H9 (cell line): ENCODE results near the gene EED. TPM values are rescaled to one million over a fixed set of nuclear protein-coding genes. Genes with fewer than 3 reads are reported as not detected.

Experiments
- DNase-seq: peaks from one replicate; pipeline ENCODE4 v3.0.0-alpha.2; 2017
- H2AFZ ChIP-seq: one replicate; pipeline ENCODE4 v1.6.1; 2013; ENCODE audit warnings: mild to moderate bottlenecking, low read length, control low read depth, moderate library complexity
- H2AK5ac ChIP-seq: 2 replicates; pipeline ENCODE4 v1.6.1; 2013; ENCODE audit warnings: low read length, control low read depth, mixed read lengths; ENCODE audit not compliant: insufficient read length
- H2BK120ac ChIP-seq: one replicate; pipeline ENCODE4 v1.6.1; 2013; ENCODE audit warnings: low read depth, mild to moderate bottlenecking, low read length, control low read depth, inconsistent platforms; ENCODE audit not compliant: poor library complexity, severe bottlenecking
- H2BK12ac ChIP-seq: 2 replicates; pipeline ENCODE4 v1.6.1; 2013; ENCODE audit warnings: low read length, control low read depth, mixed read lengths, low read depth; ENCODE audit not compliant: insufficient read length
- H2BK15ac ChIP-seq: 2 replicates; pipeline ENCODE4 v1.6.1; 2013; ENCODE audit warnings: low read depth, low read length, control low read depth
- H2BK20ac ChIP-seq: one replicate; pipeline ENCODE4 v1.6.1; 2013; ENCODE audit warnings: low read depth, mild to moderate bottlenecking, low read length, control low read depth, inconsistent platforms; ENCODE audit not compliant: poor library complexity, severe bottlenecking
- H2BK5ac ChIP-seq: 2 replicates; pipeline ENCODE4 v1.6.1; 2013; ENCODE audit warnings: low read length, control low read depth, mixed read lengths; ENCODE audit not compliant: insufficient read length
- H3K14ac ChIP-seq: 2 replicates; pipeline ENCODE4 v1.6.1; 2013; ENCODE audit warnings: low read length, control low read depth; ENCODE audit not compliant: insufficient read depth
- H3K18ac ChIP-seq: 2 replicates; pipeline ENCODE4 v1.6.1; 2013; ENCODE audit warnings: low read depth, mild to moderate bottlenecking, mixed read lengths, low read length, control low read depth; ENCODE audit not compliant: insufficient read length
- H3K23ac ChIP-seq: 2 replicates; pipeline ENCODE4 v1.6.1; 2013; ENCODE audit warnings: low read length, control low read depth, mixed read lengths, low read depth; ENCODE audit not compliant: insufficient read length
- H3K23me2 ChIP-seq: 2 replicates; pipeline ENCODE4 v1.6.1; 2013; ENCODE audit warnings: low read depth, mild to moderate bottlenecking, mixed read lengths, low read length, control low read depth; ENCODE audit not compliant: insufficient read length, poor library complexity, severe bottlenecking
- H3K27ac ChIP-seq: 2 replicates; pipeline ENCODE4 v1.5.1; 2013; ENCODE audit warnings: low read length, control low read depth, mixed read lengths, low read depth; ENCODE audit not compliant: insufficient read length
- H3K27me3 ChIP-seq: 2 replicates; pipeline ENCODE4 v1.6.1; 2013; ENCODE audit warnings: low read length, control low read depth, inconsistent platforms; ENCODE audit not compliant: insufficient read depth
- H3K4ac ChIP-seq: 2 replicates; pipeline ENCODE4 v1.6.1; 2013; ENCODE audit warnings: low read depth, mild to moderate bottlenecking, control low read depth, inconsistent platforms, low read length, moderate library complexity
- H3K4me1 ChIP-seq: 2 replicates; pipeline ENCODE4 v1.6.1; 2013; ENCODE audit warnings: low read length, control low read depth, inconsistent platforms; ENCODE audit not compliant: insufficient read depth
- H3K4me2 ChIP-seq: 2 replicates; pipeline ENCODE4 v1.6.1; 2013; ENCODE audit warnings: low read length, control low read depth, mixed read lengths; ENCODE audit not compliant: insufficient read length, insufficient read depth
- H3K56ac ChIP-seq: 2 replicates; pipeline ENCODE4 v1.6.1; 2013; ENCODE audit warnings: low read depth, mild to moderate bottlenecking, mixed read lengths, low read length, control low read depth; ENCODE audit not compliant: insufficient read length
- H3K79me1 ChIP-seq: 2 replicates; pipeline ENCODE4 v1.6.1; 2013; ENCODE audit warnings: low read depth, mild to moderate bottlenecking, moderate library complexity, low read length, control low read depth, inconsistent platforms; ENCODE audit not compliant: insufficient read depth, poor library complexity, severe bottlenecking
- H3K79me2 ChIP-seq: 2 replicates; pipeline ENCODE4 v1.6.1; 2013; ENCODE audit warnings: low read length, control low read depth, inconsistent platforms; ENCODE audit not compliant: insufficient read depth
- H3K9ac ChIP-seq: 2 replicates; pipeline ENCODE4 v1.6.1; 2013; ENCODE audit warnings: low read length, control low read depth, mixed read lengths; ENCODE audit not compliant: insufficient read length; ENCODE audit errors: extremely low read depth
- H3K9me3 ChIP-seq: one replicate; pipeline ENCODE4 v1.6.1; 2013; ENCODE audit warnings: low read depth, low read length, inconsistent platforms; ENCODE audit not compliant: control insufficient read depth
- H3T11ph ChIP-seq: one replicate; pipeline ENCODE4 v1.6.1; 2013; ENCODE audit warnings: mild to moderate bottlenecking, low read length, control low read depth, inconsistent platforms
- H4K20me1 ChIP-seq: one replicate; pipeline ENCODE4 v1.6.1; 2013; ENCODE audit not compliant: control insufficient read depth, insufficient read length, insufficient read depth
- H4K5ac ChIP-seq: 2 replicates; pipeline ENCODE4 v1.6.1; 2013; ENCODE audit warnings: low read depth, mild to moderate bottlenecking, mixed read lengths, low read length, control low read depth; ENCODE audit not compliant: insufficient read length
- H4K8ac ChIP-seq: replicated peaks from 2 replicates; pipeline ENCODE4 v1.6.1; 2013; ENCODE audit warnings: low read length, control low read depth, mixed read lengths, low read depth; ENCODE audit not compliant: insufficient read length
- H4K91ac ChIP-seq: 2 replicates; pipeline ENCODE4 v1.6.1; 2013; ENCODE audit warnings: low read depth, mild to moderate bottlenecking, moderate library complexity, mixed read lengths, low read length, control low read depth; ENCODE audit not compliant: insufficient read length
- H3K27ac Mint-ChIP-seq, 3 experiments: 2 replicates in 2 of 3; 3 replicates in 1 of 3; pipeline ENCODE4 v1.8.0; 2020 to 2021; ENCODE audit warnings: mixed read lengths in 3 of 3, mild to moderate bottlenecking in 1 of 3, moderate library complexity in 1 of 3
- H3K27me3 Mint-ChIP-seq: 2 replicates; pipeline ENCODE4 v1.8.0; 2021; ENCODE audit warnings: low read depth, mild to moderate bottlenecking, moderate library complexity, mixed read lengths
- H3K36me3 Mint-ChIP-seq, 3 experiments: 2 replicates in 2 of 3; 3 replicates in 1 of 3; pipeline ENCODE4 v1.8.0; 2020 to 2021; ENCODE audit warnings: low read depth in 3 of 3, mixed read lengths in 3 of 3; ENCODE audit not compliant: insufficient read depth in 1 of 3
- H3K4me1 Mint-ChIP-seq, 2 experiments: 2 replicates each; pipeline ENCODE4 v1.8.0; 2020; ENCODE audit warnings: mixed read lengths in 2 of 2
- H3K4me3 Mint-ChIP-seq, 2 experiments: 2 replicates in 1 of 2; 3 replicates in 1 of 2; pipeline ENCODE4 v1.8.0; 2020 to 2021; ENCODE audit warnings: mild to moderate bottlenecking in 2 of 2, mixed read lengths in 2 of 2, moderate library complexity in 1 of 2
- H3K9me3 Mint-ChIP-seq, 2 experiments: 2 replicates in 1 of 2; 3 replicates in 1 of 2; pipeline ENCODE4 v1.8.0; 2020; ENCODE audit warnings: mild to moderate bottlenecking in 2 of 2, mixed read lengths in 2 of 2, moderate library complexity in 1 of 2
- CTCF ChIP-seq: fragments of 200-600 bp; sonication (generic); conservative IDR thresholded peaks from 3 replicates; pipeline ENCODE4 v1.8.0; 2021; ENCODE audit warnings: antibody characterized with exemption, mild to moderate bottlenecking
- total RNA-seq: library from RNA; stranded (reverse); gene quantifications from 2 replicates; pipeline ENCODE4 v1.2.1, GENCODE V29; 2021

EED gene
- total RNA-seq, 1 experiment from 2014 or later: 34.1 TPM

- no peak overlapping the region for H3K14ac ChIP-seq
- no peak overlapping the region for H3K56ac ChIP-seq
- no peak overlapping the region for H3K4ac ChIP-seq
- H3K27me3 Mint-ChIP-seq: no peaks in the 10 kb centered on the region
- H2BK20ac ChIP-seq: no peak overlapping the region
- no peak overlapping the region for H2AFZ ChIP-seq
- no peak overlapping the region for H3K4me2 ChIP-seq
- no peak overlapping the region for H3K4me3 Mint-ChIP-seq
- H3K23ac ChIP-seq: no peak overlapping the region
- H2BK120ac ChIP-seq: no peak overlapping the region
- peaks cover 3% of the 10 kb centered on the region; the same call in 1 of the 2 replicates for H3K4me1 ChIP-seq
- H3K4me1 Mint-ChIP-seq: peaks cover 12 to 14% of the 10 kb centered on the region in 2 experiments
- H3K27me3 ChIP-seq: no peaks in the 10 kb centered on the region
- no peak overlapping the region for H4K91ac ChIP-seq
- no peaks in the 10 kb centered on the region for H3K9me3 ChIP-seq
- no peak overlapping the region for H4K8ac ChIP-seq
- no peaks in the 10 kb centered on the region for H3K79me2 ChIP-seq
- no peak overlapping the region for H2BK12ac ChIP-seq
- no peak overlapping the region for H3K27ac Mint-ChIP-seq
- no peak overlapping the region for H3K18ac ChIP-seq
- no peak for DNase-seq
- no peak overlapping the region for H2AK5ac ChIP-seq
- no peaks in the 10 kb centered on the region for H3K23me2 ChIP-seq
- H2BK5ac ChIP-seq: no peak overlapping the region
- H3K79me1 ChIP-seq: no peaks in the 10 kb centered on the region
- H2BK15ac ChIP-seq: no peak overlapping the region
- H4K20me1 ChIP-seq: no peaks in the 10 kb centered on the region
- H3T11ph ChIP-seq: no peak overlapping the region
- no peak overlapping the region for H3K9ac ChIP-seq
- H3K36me3 Mint-ChIP-seq: no peaks in the 10 kb centered on the region
- H3K27ac ChIP-seq: no peak overlapping the region
- no peaks in the 10 kb centered on the region for H3K9me3 Mint-ChIP-seq
- H4K5ac ChIP-seq: no peak overlapping the region
- no peak for TF ChIP-seq CTCF
Observed at GRCh38 chr11:86232556-86232955, 12.0 kb upstream of the EED start.
